Osteocyte (in vitro differentiated cells): ENCODE data around the gene SEC14L1. TPM values are rescaled to one million over a fixed set of nuclear protein-coding genes. Genes with fewer than 3 reads are reported as not detected.

ENCODE experiments used
- DNase-seq: peaks from one replicate; pipeline ENCODE4 v3.0.0; 2021; ENCODE audit warnings: mixed read lengths; ENCODE audit not compliant: unreplicated experiment; ENCODE audit errors: extremely low spot score
- H3K27ac Mint-ChIP-seq: one replicate; pipeline ENCODE4 v1.8.0; 2021; ENCODE audit warnings: mild to moderate bottlenecking, mixed read lengths; ENCODE audit not compliant: unreplicated experiment
- H3K27me3 Mint-ChIP-seq: one replicate; pipeline ENCODE4 v1.8.0; 2021; ENCODE audit warnings: mixed read lengths; ENCODE audit not compliant: unreplicated experiment
- H3K36me3 Mint-ChIP-seq: one replicate; pipeline ENCODE4 v1.8.0; 2021; ENCODE audit warnings: mixed read lengths; ENCODE audit not compliant: unreplicated experiment
- H3K4me1 Mint-ChIP-seq: one replicate; pipeline ENCODE4 v1.8.0; 2021; ENCODE audit warnings: mixed read lengths; ENCODE audit not compliant: unreplicated experiment
- H3K4me3 Mint-ChIP-seq: one replicate; pipeline ENCODE4 v1.8.0; 2021; ENCODE audit warnings: mild to moderate bottlenecking, moderate library complexity, mixed read lengths; ENCODE audit not compliant: unreplicated experiment
- H3K9me3 Mint-ChIP-seq: one replicate; pipeline ENCODE4 v1.8.0; 2021; ENCODE audit warnings: mixed read lengths; ENCODE audit not compliant: unreplicated experiment
- total RNA-seq: library from RNA; stranded (reverse); gene quantifications from 2 replicates; pipeline ENCODE4 v1.2.1, GENCODE V29; 2021
- TF ChIP-seq, protein P1 (sequence below): fragments of 200-600 bp; sonication (generic); IDR thresholded peaks from 2 replicates; pipeline ENCODE4 v1.5.0; 2021; ENCODE audit warnings: antibody characterized with exemption, mild to moderate bottlenecking, moderate library complexity

The SEC14L1 gene
- total RNA-seq, 1 donor from 2014 or later: 82.9 TPM

DNA sequence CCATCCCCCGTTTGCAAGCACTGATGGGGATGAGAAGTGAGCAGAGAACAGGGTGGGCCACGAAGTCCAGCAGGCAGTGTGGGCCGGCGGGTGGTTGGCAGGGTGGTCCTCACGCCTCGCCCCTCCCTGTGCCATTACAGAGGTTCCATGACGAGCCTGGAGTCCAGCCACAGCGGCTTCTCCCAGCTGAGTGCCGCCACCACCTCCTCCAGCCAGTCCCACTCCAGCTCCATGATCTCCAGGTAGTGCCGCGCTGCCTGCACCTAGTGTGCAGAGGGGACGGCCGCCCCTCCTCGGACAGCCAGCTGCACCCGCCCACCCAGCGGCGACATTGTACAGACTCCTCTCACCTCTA is 73.0 kb downstream of the SEC14L1 start:
- Mint-ChIP-seq H3K9me3 (no peaks in the 10 kb centered on the region), H3K27me3 (no peaks in the 10 kb centered on the region), H3K4me1 (peaks cover 9% of the 10 kb centered on the region), H3K36me3 (peaks cover 58% of the 10 kb centered on the region), H3K4me3 (no peak overlapping the region), H3K27ac (no peak overlapping the region)
- DNase-seq: no peak
- TF ChIP-seq, protein P1, sequence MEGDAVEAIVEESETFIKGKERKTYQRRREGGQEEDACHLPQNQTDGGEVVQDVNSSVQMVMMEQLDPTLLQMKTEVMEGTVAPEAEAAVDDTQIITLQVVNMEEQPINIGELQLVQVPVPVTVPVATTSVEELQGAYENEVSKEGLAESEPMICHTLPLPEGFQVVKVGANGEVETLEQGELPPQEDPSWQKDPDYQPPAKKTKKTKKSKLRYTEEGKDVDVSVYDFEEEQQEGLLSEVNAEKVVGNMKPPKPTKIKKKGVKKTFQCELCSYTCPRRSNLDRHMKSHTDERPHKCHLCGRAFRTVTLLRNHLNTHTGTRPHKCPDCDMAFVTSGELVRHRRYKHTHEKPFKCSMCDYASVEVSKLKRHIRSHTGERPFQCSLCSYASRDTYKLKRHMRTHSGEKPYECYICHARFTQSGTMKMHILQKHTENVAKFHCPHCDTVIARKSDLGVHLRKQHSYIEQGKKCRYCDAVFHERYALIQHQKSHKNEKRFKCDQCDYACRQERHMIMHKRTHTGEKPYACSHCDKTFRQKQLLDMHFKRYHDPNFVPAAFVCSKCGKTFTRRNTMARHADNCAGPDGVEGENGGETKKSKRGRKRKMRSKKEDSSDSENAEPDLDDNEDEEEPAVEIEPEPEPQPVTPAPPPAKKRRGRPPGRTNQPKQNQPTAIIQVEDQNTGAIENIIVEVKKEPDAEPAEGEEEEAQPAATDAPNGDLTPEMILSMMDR: no peak

- no peak overlapping the region for H3K27ac Mint-ChIP-seq
- H3K4me1 Mint-ChIP-seq: peaks cover 4% of the 10 kb centered on the region
- no peaks in the 10 kb centered on the region for H3K27me3 Mint-ChIP-seq
- no peak for DNase-seq
- H3K9me3 Mint-ChIP-seq: no peaks in the 10 kb centered on the region
- TF ChIP-seq, protein P1: no peak
- no peak overlapping the region for H3K4me3 Mint-ChIP-seq
- peaks cover 57% of the 10 kb centered on the region for H3K36me3 Mint-ChIP-seq
These were observed 73.6 kb downstream of the SEC14L1 start for GRCh38 chr17:77214328-77214727.

GRCh38 chr17:77214743-77215142 is 74.0 kb downstream of the SEC14L1 start:
- Mint-ChIP-seq H3K4me1 (peaks cover 2% of the 10 kb centered on the region), H3K4me3 (no peak overlapping the region), H3K9me3 (no peaks in the 10 kb centered on the region), H3K27ac (no peak overlapping the region), H3K27me3 (no peaks in the 10 kb centered on the region), H3K36me3 (peaks cover 53% of the 10 kb centered on the region)
- no peak for DNase-seq
- TF ChIP-seq, protein P1: peak; percentile 55

DNA sequence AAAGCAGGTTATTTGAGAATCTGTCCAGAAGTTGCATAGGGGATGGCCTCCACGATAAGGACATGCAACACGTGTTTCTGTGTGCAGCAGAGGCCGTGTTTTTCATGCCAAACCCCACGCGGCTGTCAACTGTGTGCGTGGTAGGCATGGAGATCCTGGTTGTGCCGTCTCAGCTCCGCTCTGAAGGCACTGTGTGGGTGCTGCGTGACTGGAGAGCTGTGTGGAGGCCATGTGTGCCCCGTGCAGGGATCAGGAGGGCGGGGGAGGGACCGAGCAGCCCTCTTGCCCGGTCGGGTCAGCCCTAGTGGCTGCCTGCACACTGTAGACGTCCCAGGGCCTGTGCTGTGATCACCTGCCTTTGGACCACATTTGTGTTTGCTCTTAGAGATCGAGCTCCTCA is 74.5 kb downstream of the SEC14L1 start:
- no peaks in the 10 kb centered on the region for H3K27me3 Mint-ChIP-seq
- H3K4me3 Mint-ChIP-seq: no peak overlapping the region
- no peaks in the 10 kb centered on the region for H3K4me1 Mint-ChIP-seq
- TF ChIP-seq, protein P1: no peak
- peaks cover 50% of the 10 kb centered on the region for H3K36me3 Mint-ChIP-seq
- no peaks in the 10 kb centered on the region for H3K9me3 Mint-ChIP-seq
- DNase-seq: no peak
- no peak overlapping the region for H3K27ac Mint-ChIP-seq

DNA sequence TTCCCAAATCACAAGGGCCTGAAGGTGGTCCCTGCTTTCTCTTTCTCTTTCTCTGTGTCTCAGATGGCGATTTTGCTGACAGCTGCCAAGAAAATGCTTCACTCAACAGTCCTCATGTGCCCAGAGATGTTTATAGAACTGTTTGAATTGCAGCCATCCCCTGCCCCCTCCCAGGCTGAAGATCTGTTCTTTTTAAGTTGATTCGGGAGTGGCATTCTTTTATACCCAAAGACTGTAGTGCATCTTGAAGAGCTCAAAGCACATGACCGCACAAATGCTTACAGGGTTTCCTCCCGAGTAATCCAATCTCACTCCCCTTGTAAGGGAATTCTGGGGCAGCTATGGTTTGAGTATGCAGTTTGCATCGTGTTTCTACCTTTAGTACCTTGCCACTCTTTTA is 75.7 kb downstream of the SEC14L1 start:
- H3K9me3 Mint-ChIP-seq: no peaks in the 10 kb centered on the region
- no peak for DNase-seq

More for the DNA sequence above, 75.7 kb downstream of the SEC14L1 start:
- H3K4me3 Mint-ChIP-seq: no peak overlapping the region
- H3K27ac Mint-ChIP-seq: no peak overlapping the region
- H3K27me3 Mint-ChIP-seq: no peaks in the 10 kb centered on the region
- TF ChIP-seq, protein P1: no peak
- H3K4me1 Mint-ChIP-seq: no peaks in the 10 kb centered on the region
- peaks cover 42% of the 10 kb centered on the region for H3K36me3 Mint-ChIP-seq
